GM12874 (cell line): ENCODE results near the gene LZTS3.

Experiments used
- TF ChIP-seq, protein P1 (sequence below): IDR thresholded peaks from 2 replicates; pipeline ENCODE4 v1.5.1; 2011; ENCODE audit warnings: low read depth, mild to moderate bottlenecking, control low read depth, low read length, moderate library complexity; ENCODE audit not compliant: insufficient read depth

The LZTS3 gene

DNA sequence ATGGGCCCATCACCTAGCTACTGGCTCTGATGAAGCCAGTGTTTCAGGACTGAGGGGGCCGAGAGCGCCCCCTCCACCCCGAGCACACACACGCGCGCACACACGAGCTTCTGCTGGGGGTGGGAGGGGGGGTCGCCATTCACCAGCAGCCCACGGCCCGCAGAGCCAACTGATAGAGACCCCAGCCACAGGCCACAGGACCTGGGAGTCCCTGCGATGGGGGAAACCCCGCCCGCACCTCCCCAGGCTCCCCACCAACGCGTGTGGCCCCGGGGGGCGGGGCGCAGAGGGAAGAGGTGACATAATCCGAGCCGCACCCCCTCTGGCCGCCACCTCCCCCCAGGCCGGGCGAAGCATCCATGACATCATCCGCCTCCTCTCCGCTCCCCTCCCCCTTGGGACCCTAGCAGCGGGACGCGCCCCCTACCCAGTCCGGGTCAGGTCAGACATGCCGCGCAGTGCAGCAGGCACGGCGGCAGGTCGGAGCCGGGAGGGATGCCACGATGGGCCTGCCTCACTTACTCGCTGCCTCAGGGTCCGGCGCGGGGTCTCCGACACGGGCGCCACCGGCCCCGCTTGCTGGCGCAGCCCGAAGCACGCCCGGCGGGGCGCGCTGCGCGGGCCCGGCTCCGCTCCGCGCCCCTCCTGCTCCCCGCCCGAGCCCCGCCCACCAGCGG lies at the start of gene LZTS3:
TSS of gene LZTS3 (minus strand) at position 617 of the 677 bp plus-strand sequence. CDS start 6,386 bp downstream, outside the sequence.
- TF ChIP-seq, protein P1, sequence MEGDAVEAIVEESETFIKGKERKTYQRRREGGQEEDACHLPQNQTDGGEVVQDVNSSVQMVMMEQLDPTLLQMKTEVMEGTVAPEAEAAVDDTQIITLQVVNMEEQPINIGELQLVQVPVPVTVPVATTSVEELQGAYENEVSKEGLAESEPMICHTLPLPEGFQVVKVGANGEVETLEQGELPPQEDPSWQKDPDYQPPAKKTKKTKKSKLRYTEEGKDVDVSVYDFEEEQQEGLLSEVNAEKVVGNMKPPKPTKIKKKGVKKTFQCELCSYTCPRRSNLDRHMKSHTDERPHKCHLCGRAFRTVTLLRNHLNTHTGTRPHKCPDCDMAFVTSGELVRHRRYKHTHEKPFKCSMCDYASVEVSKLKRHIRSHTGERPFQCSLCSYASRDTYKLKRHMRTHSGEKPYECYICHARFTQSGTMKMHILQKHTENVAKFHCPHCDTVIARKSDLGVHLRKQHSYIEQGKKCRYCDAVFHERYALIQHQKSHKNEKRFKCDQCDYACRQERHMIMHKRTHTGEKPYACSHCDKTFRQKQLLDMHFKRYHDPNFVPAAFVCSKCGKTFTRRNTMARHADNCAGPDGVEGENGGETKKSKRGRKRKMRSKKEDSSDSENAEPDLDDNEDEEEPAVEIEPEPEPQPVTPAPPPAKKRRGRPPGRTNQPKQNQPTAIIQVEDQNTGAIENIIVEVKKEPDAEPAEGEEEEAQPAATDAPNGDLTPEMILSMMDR, result 0 out of 2 replicates have a peak, but pooled peaks have one; percentile 7

DNA sequence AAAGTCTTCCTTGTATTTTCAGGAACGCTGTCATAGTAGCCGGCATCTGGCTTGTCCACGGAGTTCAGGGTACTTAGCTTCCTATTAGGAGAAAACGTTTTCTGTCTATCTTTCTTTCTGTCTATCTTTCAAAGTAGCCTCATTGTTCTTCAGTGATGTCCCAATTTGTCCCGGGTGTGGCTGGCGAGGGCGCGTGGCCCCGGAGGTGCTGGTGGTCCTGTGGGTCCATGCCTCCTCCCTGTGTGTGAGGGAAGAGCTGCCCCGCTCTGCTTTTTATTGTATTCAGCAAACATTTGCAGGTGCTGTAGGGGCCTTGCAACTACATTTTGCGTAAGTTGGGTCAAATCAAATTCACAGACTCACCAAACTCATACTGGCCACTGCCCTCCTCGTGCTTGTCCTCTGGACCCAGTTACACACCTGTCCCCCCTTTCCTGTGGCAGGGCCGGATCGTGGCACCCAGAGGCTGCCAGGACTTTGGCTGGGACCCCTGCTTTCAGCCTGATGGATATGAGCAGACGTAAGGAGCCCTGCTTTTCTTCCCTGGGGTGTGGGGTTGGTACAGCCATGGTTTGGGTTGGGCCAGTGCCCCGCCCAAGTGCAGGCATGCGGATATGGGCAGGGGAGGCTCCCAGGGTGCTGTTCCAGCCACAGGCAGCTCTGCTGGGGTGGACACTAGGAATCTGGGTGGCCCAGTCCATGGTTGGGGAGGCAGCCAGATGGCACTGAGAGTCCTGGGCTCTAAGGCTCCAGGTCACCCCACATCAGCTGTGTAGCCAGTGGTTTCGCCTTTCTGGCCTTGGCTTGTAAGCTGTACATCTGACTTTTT lies 48.3 kb upstream of the LZTS3 start:
- TF ChIP-seq, protein P1, result no peak

DNA sequence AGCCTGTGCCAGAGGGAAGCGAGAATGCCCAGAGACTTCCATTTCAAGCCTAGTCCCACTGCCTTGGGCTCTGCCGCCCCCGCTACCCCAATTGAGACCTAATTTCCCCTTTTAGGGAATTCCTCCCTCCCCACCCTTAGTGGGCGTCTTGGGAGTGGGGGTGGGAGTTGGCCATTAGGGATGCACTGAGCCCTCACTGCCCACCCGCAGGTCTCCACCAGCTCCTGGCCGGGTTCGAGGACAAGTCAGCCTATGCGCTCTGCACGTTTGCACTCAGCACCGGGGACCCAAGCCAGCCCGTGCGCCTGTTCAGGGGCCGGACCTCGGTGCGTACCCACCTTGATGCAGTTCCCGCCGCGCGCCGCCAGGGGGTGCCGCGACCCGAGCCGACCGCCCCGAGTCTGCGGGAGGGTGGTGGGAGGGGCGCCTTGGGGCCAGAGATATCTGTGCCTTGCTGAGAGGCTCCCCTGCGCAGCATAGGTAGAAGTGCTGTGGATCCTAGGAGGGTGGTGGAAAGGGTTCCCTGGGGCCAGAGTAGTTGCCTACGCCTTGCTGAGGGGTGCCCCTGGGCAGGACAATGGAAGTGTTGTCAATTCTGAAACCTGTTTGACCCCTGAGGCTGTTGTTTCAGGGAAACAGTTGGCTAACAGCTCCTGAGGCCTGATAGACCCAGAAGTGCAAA lies 45.1 kb upstream of the LZTS3 start:
- TF ChIP-seq, protein P1, result peak; percentile 92

DNA sequence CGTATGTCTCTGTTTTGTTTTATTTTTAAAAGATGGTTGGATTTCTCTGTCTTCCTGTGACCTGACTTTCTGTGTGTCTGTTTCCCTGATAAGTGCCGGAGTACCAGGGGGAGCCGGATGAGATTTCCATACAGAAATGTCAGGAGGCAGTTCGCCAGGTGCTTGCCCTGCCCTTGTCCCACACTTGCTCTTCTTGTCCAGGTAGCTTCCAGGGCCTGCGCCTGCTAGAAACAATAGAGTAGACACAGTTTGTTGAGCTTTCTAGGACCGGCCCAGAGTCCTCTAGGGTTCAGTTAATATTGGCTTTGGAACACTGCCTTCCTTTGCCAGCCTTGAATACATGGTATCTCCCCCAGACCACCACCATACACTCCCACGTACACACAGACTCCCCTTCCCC lies 39.9 kb upstream of the LZTS3 start:
- TF ChIP-seq, protein P1, result no peak

DNA sequence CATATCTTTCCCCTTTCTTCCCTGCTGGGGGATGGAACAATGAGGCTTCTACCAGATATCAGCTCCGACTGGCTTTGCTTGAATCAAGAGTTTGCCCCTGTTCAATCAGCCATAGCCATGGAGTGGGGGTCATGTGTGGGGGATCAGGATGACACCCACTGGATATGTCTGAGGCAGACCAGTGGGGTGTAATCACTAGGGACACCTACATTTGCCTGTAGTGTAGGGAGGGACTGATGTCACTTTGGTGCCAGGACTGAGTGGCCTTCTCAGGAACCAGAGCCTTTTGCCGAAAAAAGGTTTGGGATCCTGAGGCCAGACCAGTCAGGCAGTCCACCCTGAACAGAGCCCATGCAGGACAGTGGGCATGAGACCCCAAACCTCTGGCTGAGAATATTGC lies 37.0 kb upstream of the LZTS3 start:
- TF ChIP-seq, protein P1, result no peak

DNA sequence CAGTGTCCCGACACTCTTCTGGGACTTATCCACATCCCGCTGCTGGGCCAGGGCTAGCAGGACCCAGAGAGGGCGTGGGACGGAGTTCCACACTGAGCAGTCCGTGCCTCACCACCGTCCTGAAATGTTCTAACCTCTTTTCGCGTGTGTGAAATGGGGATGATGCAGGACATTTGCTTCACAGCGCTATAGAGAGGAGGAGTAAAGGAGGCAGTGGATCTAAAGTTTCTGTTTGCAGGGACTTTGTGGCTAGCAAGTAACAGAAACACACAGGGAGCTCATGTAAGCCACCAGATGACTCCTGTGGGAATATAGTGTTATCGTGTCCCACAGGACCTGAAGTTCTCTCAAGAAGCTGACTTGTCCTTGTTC lies 36.6 kb upstream of the LZTS3 start:
- TF ChIP-seq, protein P1, result no peak
